Loucy (cell line): ENCODE results near the gene ADSL.

Experiments
- H2AFZ ChIP-seq: fragments of 200-600 bp; sonication (generic); 2 replicates; pipeline ENCODE4 v1.6.0; 2016; ENCODE audit warnings: antibody characterized with exemption, mild to moderate bottlenecking, low read length, moderate library complexity
- H3F3A ChIP-seq: fragments of 200-600 bp; 2 replicates; pipeline ENCODE4 v1.6.0; 2016; ENCODE audit warnings: antibody characterized with exemption, low read depth, mild to moderate bottlenecking
- H3K27me3 ChIP-seq: fragments of 200-600 bp; sonication (generic); 2 replicates; pipeline ENCODE4 v1.6.1; 2014; ENCODE audit warnings: low read length, mild to moderate bottlenecking; ENCODE audit not compliant: insufficient read depth, poor library complexity, severe bottlenecking
- H3K36me3 ChIP-seq: fragments of 200-600 bp; sonication (generic); 2 replicates; pipeline ENCODE4 v1.6.1; 2016; ENCODE audit warnings: low read length; ENCODE audit not compliant: insufficient read depth
- H3K4me1 ChIP-seq: fragments of 200-600 bp; sonication (generic); 2 replicates; pipeline ENCODE4 v1.5.1; 2014; ENCODE audit warnings: low read length, mild to moderate bottlenecking; ENCODE audit not compliant: insufficient read depth, poor library complexity, severe bottlenecking
- H3K4me2 ChIP-seq: fragments of 200-600 bp; sonication (generic); 2 replicates; pipeline ENCODE4 v1.6.0; 2014; ENCODE audit warnings: antibody characterized with exemption, low read length, low read depth, mild to moderate bottlenecking; ENCODE audit not compliant: poor library complexity, severe bottlenecking
- H3K4me3 ChIP-seq: fragments of 200-600 bp; sonication (generic); 2 replicates; pipeline ENCODE4 v1.5.1; 2014; ENCODE audit warnings: low read length, mild to moderate bottlenecking, mixed read lengths; ENCODE audit not compliant: poor library complexity, severe bottlenecking
- H3K79me2 ChIP-seq: fragments of 200-600 bp; sonication (generic); 2 replicates; pipeline ENCODE4 v1.6.1; 2014; ENCODE audit warnings: low read length; ENCODE audit not compliant: insufficient read depth
- H3K9ac ChIP-seq: fragments of 200-600 bp; sonication (generic); 2 replicates; pipeline ENCODE4 v1.6.0; 2014; ENCODE audit warnings: mild to moderate bottlenecking, low read depth, low read length, moderate library complexity; ENCODE audit not compliant: poor library complexity, severe bottlenecking
- H3K9me2 ChIP-seq: fragments of 200-600 bp; sonication (generic); replicated peaks from 2 replicates; pipeline ENCODE4 v1.6.1; 2016; ENCODE audit warnings: low read depth, low read length, mixed read lengths
- H3K9me3 ChIP-seq: fragments of 200-600 bp; sonication (generic); 2 replicates; pipeline ENCODE4 v1.6.1; 2014; ENCODE audit warnings: mild to moderate bottlenecking, antibody characterized with exemption, low read length, low read depth; ENCODE audit not compliant: insufficient read depth
- H4K20me1 ChIP-seq: fragments of 200-600 bp; sonication (generic); 2 replicates; pipeline ENCODE4 v1.6.0; 2014; ENCODE audit warnings: antibody characterized with exemption, low read length, mild to moderate bottlenecking; ENCODE audit not compliant: insufficient read depth, poor library complexity, severe bottlenecking
- EZH2phosphoT487 ChIP-seq: fragments of 200-600 bp; IDR thresholded peaks from 2 replicates; pipeline ENCODE4 v1.6.1; 2018; ENCODE audit warnings: antibody characterized with exemption, mild to moderate bottlenecking, moderate library complexity, borderline replicate concordance
- TF ChIP-seq, protein P1 (sequence below): fragments of 200-600 bp; sonication (generic); conservative IDR thresholded peaks from 2 replicates; pipeline ENCODE4 v1.5.1; 2014; ENCODE audit warnings: mild to moderate bottlenecking, antibody characterized with exemption, low read length

The ADSL gene

DNA sequence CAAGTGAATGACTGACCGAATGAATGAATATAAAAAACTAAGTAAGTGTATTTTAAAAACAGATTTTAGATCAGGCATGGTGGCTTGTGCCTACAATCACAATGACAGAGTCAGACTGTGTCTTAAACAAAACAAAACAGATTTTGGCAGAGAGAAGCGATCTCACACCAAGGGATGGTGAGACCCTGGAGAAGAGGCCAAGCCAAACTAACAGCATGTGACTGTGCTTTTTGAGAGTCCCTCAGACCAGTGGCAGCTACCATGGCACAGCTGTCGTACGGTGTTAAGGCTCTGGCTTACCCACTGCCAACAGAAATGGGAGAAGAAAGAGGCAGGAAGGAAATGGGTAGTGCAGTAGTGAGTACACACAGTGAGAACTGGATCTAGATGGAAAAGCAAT is 84.7 kb downstream of the ADSL start:
- Histone ChIP-seq H4K20me1 (peaks cover 2% of the 10 kb centered on the region), H3K4me3 (no peak overlapping the region)

GRCh38 chr22:40432157-40432556 is 85.9 kb downstream of the ADSL start:
- no peak for TF ChIP-seq EZH2phosphoT487
- TF ChIP-seq, protein P1, sequence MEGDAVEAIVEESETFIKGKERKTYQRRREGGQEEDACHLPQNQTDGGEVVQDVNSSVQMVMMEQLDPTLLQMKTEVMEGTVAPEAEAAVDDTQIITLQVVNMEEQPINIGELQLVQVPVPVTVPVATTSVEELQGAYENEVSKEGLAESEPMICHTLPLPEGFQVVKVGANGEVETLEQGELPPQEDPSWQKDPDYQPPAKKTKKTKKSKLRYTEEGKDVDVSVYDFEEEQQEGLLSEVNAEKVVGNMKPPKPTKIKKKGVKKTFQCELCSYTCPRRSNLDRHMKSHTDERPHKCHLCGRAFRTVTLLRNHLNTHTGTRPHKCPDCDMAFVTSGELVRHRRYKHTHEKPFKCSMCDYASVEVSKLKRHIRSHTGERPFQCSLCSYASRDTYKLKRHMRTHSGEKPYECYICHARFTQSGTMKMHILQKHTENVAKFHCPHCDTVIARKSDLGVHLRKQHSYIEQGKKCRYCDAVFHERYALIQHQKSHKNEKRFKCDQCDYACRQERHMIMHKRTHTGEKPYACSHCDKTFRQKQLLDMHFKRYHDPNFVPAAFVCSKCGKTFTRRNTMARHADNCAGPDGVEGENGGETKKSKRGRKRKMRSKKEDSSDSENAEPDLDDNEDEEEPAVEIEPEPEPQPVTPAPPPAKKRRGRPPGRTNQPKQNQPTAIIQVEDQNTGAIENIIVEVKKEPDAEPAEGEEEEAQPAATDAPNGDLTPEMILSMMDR: no peak
- no peak overlapping the region for H2AFZ ChIP-seq
- no peaks in the 10 kb centered on the region for H3K9me3 ChIP-seq
- peaks cover 80% of the 10 kb centered on the region for H3K36me3 ChIP-seq
- H3K4me3 ChIP-seq: no peak overlapping the region
- H3F3A ChIP-seq: no peaks in the 10 kb centered on the region
- H3K4me1 ChIP-seq: peaks cover 7% of the 10 kb centered on the region
- H4K20me1 ChIP-seq: peaks cover 14% of the 10 kb centered on the region
- H3K79me2 ChIP-seq: peaks cover 12% of the 10 kb centered on the region; the same call in 1 of the 2 replicates
- no peak overlapping the region for H3K9ac ChIP-seq
- no peaks in the 10 kb centered on the region for H3K9me2 ChIP-seq
- H3K4me2 ChIP-seq: no peak overlapping the region
- H3K27me3 ChIP-seq: no peaks in the 10 kb centered on the region

More for the DNA sequence above, 84.7 kb downstream of the ADSL start:
- Histone ChIP-seq H3K27me3 (no peaks in the 10 kb centered on the region), H3K9me3 (no peaks in the 10 kb centered on the region), H3K79me2 (peaks cover 3% of the 10 kb centered on the region; the same call in 1 of the 2 replicates), H3K4me2 (no peak overlapping the region), H3F3A (no peaks in the 10 kb centered on the region), H3K9ac (no peak overlapping the region), H3K36me3 (peaks cover 86% of the 10 kb centered on the region), H3K9me2 (no peaks in the 10 kb centered on the region), H3K4me1 (no peaks in the 10 kb centered on the region), H2AFZ (no peak overlapping the region)
- TF ChIP-seq, protein P1: no peak

GRCh38 chr22:40432625-40433024 is 86.3 kb downstream of the ADSL start:
- no peaks in the 10 kb centered on the region for H3K27me3 ChIP-seq
- H3K4me2 ChIP-seq: no peak overlapping the region
- H3F3A ChIP-seq: no peaks in the 10 kb centered on the region
- H4K20me1 ChIP-seq: peaks cover 16% of the 10 kb centered on the region
- H2AFZ ChIP-seq: no peak overlapping the region
- peaks cover 75% of the 10 kb centered on the region for H3K36me3 ChIP-seq
- H3K4me3 ChIP-seq: no peak overlapping the region
- no peaks in the 10 kb centered on the region for H3K9me2 ChIP-seq
- H3K79me2 ChIP-seq: peaks cover 17% of the 10 kb centered on the region; the same call in 1 of the 2 replicates
- peaks cover 7% of the 10 kb centered on the region for H3K4me1 ChIP-seq
- no peak overlapping the region for H3K9ac ChIP-seq
- no peak for TF ChIP-seq EZH2phosphoT487
- TF ChIP-seq, protein P1: no peak
- no peaks in the 10 kb centered on the region for H3K9me3 ChIP-seq
